ENCODE results near the gene CFAP74. TPM values are rescaled to one million over a fixed set of nuclear protein-coding genes. Genes with fewer than 3 reads are reported as not detected.

Gene CFAP74
- total RNA-seq, 1 experiment from 2014 or later = not detected

- no TSS peak for BruUV-seq (replicated peaks)
- Histone ChIP-seq H3K4me1 (ENCODE audit: insufficient read depth, low read length) (no peaks in the 10 kb centered on the region), H2AFZ (ENCODE audit: low read length) (no peak overlapping the region), H4K20me1 (ENCODE audit: low read length) (peaks cover 78% of the 10 kb centered on the region), H3K9ac (ENCODE audit: low read length) (no peak overlapping the region), H3K9me3 (ENCODE audit: low read length) (no peaks in the 10 kb centered on the region), H3K9me2 (replicated peaks; ENCODE audit: low read length) (no peaks in the 10 kb centered on the region), H3K4me3 (ENCODE audit: low read length) (no peak overlapping the region), H3F3A (ENCODE audit: low read length, unreplicated experiment) (peaks cover 5% of the 10 kb centered on the region), H3K27me3 (ENCODE audit: low read length) (no peaks in the 10 kb centered on the region), H3K79me2 (ENCODE audit: low read length) (peaks cover 100% of the 10 kb centered on the region), H3K36me3 (ENCODE audit: low read depth, low read length) (peaks cover 34% of the 10 kb centered on the region), H3K4me2 (ENCODE audit: low read length) (no peak overlapping the region), H3K27ac (ENCODE audit: low read length) (no peak overlapping the region)
- intact Hi-C loops (cut with micrococcal nuclease) = no loop called here
- ChIA-PET POLR2A (ENCODE audit: unreplicated experiment) (no interaction called here), CTCF (no interaction called here)
- no peak for DNase-seq
- no peak for ATAC-seq
- TF ChIP-seq EZH2 (IDR thresholded peaks at IDR 0.05; ENCODE audit: low read length, unreplicated experiment) = no peak
- TF ChIP-seq CTCF (conservative IDR thresholded peaks at IDR 0.05; ENCODE audit: low read depth, low read length) = no peak
- no peak for TF ChIP-seq EZH2phosphoT487 (IDR thresholded peaks at IDR 0.05; ENCODE audit: borderline replicate concordance, low read length)
These were observed 122.8 kb downstream of the CFAP74 start for GRCh38 chr1:1880617-1881312.

- H4K20me1 ChIP-seq (ENCODE audit: low read length) = peaks cover 85% of the 10 kb centered on the region
- ChIA-PET POLR2A (ENCODE audit: unreplicated experiment) (no interaction called here), CTCF (no interaction called here)
These were observed 123.6 kb downstream of the CFAP74 start for GRCh38 chr1:1879942-1880341.

More at GRCh38 chr1:1879942-1880341, 123.6 kb downstream of the CFAP74 start:
- no peak overlapping the region for H3K9ac ChIP-seq (ENCODE audit: low read length)
- no peak overlapping the region for H3K4me3 ChIP-seq (ENCODE audit: low read length)
- no peak overlapping the region for H3K4me2 ChIP-seq (ENCODE audit: low read length)
- no peak for ATAC-seq
- no peaks in the 10 kb centered on the region for H3K27me3 ChIP-seq (ENCODE audit: low read length)
- peaks cover 42% of the 10 kb centered on the region for H3K36me3 ChIP-seq (ENCODE audit: low read depth, low read length)
- TF ChIP-seq CTCF (conservative IDR thresholded peaks at IDR 0.05; ENCODE audit: low read depth, low read length) = no peak
- no peak for TF ChIP-seq EZH2phosphoT487 (IDR thresholded peaks at IDR 0.05; ENCODE audit: borderline replicate concordance, low read length)
- peaks cover 5% of the 10 kb centered on the region for H3F3A ChIP-seq (ENCODE audit: low read length, unreplicated experiment)
- no peak overlapping the region for H2AFZ ChIP-seq (ENCODE audit: low read length)
- no TSS peak for BruUV-seq (replicated peaks)
- H3K27ac ChIP-seq (ENCODE audit: low read length) = no peak overlapping the region
- no peaks in the 10 kb centered on the region for H3K9me3 ChIP-seq (ENCODE audit: low read length)
- no peak for DNase-seq
- intact Hi-C loops (cut with micrococcal nuclease) = no loop called here
- no peaks in the 10 kb centered on the region for H3K4me1 ChIP-seq (ENCODE audit: insufficient read depth, low read length)
- no peaks in the 10 kb centered on the region for H3K9me2 ChIP-seq (replicated peaks; ENCODE audit: low read length)
- H3K79me2 ChIP-seq (ENCODE audit: low read length) = peaks cover 100% of the 10 kb centered on the region

Measured in PC-3 (cell line).